Brain microvascular endothelial cell (primary cell): ENCODE measurements around the gene MGMT.

Source experiments
- DNase-seq: peaks from one replicate; pipeline ENCODE4 v3.0.0-alpha.2; 2020
- H3K27ac ChIP-seq: fragments of 250-450 bp; sonication (Bioruptor Pico); 2 replicates; pipeline ENCODE4 v1.5.1; 2020; ENCODE audit warnings: mild to moderate bottlenecking, moderate library complexity
- H3K27me3 ChIP-seq: fragments of 250-450 bp; sonication (Bioruptor Pico); replicated peaks from 2 replicates; pipeline ENCODE4 v1.5.1; 2020; ENCODE audit warnings: mild to moderate bottlenecking
- H3K36me3 ChIP-seq: fragments of 250-450 bp; sonication (Bioruptor Pico); replicated peaks from 2 replicates; pipeline ENCODE4 v1.5.1; 2020; ENCODE audit warnings: mild to moderate bottlenecking
- H3K4me3 ChIP-seq: 2 replicates; pipeline ENCODE4 v1.5.1; 2011; ENCODE audit warnings: low read depth, mild to moderate bottlenecking, control low read depth, low read length, moderate library complexity
- in situ Hi-C: cut with HindIII; loops from 2 replicates; pipeline ENCODE4 v1.10.0; 2017; ENCODE audit warnings: low sequenced_read_pairs, low pct_ligation_motif_present
- TF ChIP-seq, protein P1 (sequence below): IDR thresholded peaks from 2 replicates; pipeline ENCODE4 v1.5.1; 2011; ENCODE audit warnings: low read depth, mild to moderate bottlenecking, moderate library complexity, low read length, control low read depth, inconsistent platforms; ENCODE audit errors: missing control alignments

Gene MGMT

DNA sequence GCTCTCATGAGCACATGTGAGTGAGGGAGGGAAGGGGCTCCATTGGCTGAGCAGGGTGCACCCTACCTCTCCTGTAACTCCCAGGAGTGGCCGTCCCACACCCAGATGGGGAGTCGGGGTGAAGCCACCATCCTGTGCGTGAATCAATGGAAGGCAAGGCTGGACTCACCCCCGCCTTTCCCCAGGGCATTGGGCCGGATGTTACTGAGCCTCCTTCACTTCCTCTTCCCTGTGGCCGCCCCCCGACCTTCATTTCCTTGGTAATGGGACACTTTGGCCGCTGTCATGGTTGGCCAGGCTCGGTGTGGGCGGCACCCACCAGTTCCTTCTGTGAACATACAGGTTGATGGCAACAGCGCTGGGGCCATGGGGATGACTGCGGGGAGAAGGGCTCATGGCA lies 209.0 kb downstream of the MGMT start:
- H3K27me3 ChIP-seq, result no peaks in the 10 kb centered on the region
- H3K4me3 ChIP-seq, result no peak overlapping the region
- no peak for DNase-seq
- H3K36me3 ChIP-seq, result no peaks in the 10 kb centered on the region
- TF ChIP-seq, protein P1, sequence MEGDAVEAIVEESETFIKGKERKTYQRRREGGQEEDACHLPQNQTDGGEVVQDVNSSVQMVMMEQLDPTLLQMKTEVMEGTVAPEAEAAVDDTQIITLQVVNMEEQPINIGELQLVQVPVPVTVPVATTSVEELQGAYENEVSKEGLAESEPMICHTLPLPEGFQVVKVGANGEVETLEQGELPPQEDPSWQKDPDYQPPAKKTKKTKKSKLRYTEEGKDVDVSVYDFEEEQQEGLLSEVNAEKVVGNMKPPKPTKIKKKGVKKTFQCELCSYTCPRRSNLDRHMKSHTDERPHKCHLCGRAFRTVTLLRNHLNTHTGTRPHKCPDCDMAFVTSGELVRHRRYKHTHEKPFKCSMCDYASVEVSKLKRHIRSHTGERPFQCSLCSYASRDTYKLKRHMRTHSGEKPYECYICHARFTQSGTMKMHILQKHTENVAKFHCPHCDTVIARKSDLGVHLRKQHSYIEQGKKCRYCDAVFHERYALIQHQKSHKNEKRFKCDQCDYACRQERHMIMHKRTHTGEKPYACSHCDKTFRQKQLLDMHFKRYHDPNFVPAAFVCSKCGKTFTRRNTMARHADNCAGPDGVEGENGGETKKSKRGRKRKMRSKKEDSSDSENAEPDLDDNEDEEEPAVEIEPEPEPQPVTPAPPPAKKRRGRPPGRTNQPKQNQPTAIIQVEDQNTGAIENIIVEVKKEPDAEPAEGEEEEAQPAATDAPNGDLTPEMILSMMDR, result no peak
- in situ Hi-C loops, result no loop called here
- H3K27ac ChIP-seq, result no peak overlapping the region

DNA sequence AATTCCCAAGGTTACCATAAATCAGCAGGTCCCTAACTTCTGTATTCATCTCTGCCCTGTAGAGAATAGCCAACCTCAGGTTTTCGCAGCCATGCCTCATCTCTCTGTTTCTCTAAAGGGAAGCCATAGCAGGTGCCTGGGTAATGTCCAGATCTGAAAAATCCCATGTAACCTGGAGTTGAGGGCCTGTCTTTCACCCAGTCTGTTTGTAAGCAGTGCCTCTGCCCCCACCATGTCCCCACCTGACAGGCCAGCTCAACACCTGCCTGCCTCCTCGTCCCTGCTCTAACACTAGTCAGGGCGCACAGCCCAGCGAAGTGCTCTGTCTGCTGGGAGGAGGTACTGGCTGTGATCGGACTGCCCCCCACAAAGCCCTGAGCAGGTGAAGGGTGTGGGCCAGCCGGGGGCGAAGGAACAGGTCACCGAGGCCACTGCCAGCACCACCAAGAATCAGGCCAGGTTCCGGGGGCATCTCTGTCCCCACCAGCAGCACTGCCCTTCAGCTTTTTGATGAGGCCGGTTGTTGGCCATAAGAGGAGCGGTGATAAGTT lies 210.4 kb downstream of the MGMT start:
- in situ Hi-C loops, result no loop called here

DNA sequence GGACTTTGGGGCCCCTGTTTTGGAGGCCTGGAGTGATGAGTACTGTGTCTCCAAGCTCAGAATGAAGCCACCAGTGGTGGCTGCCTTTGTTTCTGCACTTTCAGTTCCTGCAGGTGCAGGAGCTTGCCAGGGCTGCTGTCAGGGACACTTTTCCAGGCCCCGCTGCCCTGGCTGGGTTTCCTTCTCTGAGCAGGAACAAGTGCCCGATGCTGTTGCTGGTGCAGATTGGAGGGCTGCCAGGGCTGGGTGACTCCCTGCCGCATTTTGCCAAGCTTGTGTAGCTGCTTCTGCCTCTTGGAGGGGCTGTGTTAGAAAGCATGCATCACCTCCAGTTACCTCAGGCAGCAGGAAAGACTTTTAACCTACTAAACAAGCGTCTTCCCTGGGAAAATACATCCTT lies 211.1 kb downstream of the MGMT start:
- in situ Hi-C loops, result no loop called here
- Histone ChIP-seq H3K27me3 (no peaks in the 10 kb centered on the region), H3K36me3 (no peaks in the 10 kb centered on the region), H3K27ac (no peak overlapping the region), H3K4me3 (no peak overlapping the region)
- no peak for DNase-seq
- TF ChIP-seq, protein P1, result no peak

More for the DNA sequence above, 210.4 kb downstream of the MGMT start:
- Histone ChIP-seq H3K27ac (no peak overlapping the region), H3K27me3 (no peaks in the 10 kb centered on the region), H3K36me3 (no peaks in the 10 kb centered on the region), H3K4me3 (no peak overlapping the region)
- TF ChIP-seq, protein P1, result no peak
- no peak for DNase-seq

DNA sequence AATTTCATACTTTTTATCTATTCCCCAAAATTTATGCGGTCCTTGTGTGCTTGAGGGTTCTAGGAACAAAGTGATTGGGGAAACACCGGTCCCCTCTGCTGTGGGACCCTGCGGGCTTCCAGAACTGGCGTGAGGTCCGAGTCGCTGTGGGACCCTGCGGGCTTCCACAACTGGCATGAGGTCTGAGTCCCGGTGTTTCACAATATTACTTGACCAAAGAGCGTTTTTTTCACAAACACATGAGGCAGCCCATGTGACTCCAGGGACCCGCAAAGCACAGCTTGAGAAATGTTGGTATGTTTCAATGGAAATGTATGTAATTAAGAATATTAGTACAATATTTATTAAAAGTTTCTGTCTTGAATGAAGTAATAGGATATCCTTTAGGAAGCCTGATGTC lies 212.2 kb downstream of the MGMT start:
- TF ChIP-seq, protein P1, result no peak
- in situ Hi-C loops, result no loop called here
- DNase-seq, result no peak
- H3K4me3 ChIP-seq, result no peak overlapping the region
- no peaks in the 10 kb centered on the region for H3K36me3 ChIP-seq
- no peaks in the 10 kb centered on the region for H3K27me3 ChIP-seq
- H3K27ac ChIP-seq, result no peak overlapping the region

DNA sequence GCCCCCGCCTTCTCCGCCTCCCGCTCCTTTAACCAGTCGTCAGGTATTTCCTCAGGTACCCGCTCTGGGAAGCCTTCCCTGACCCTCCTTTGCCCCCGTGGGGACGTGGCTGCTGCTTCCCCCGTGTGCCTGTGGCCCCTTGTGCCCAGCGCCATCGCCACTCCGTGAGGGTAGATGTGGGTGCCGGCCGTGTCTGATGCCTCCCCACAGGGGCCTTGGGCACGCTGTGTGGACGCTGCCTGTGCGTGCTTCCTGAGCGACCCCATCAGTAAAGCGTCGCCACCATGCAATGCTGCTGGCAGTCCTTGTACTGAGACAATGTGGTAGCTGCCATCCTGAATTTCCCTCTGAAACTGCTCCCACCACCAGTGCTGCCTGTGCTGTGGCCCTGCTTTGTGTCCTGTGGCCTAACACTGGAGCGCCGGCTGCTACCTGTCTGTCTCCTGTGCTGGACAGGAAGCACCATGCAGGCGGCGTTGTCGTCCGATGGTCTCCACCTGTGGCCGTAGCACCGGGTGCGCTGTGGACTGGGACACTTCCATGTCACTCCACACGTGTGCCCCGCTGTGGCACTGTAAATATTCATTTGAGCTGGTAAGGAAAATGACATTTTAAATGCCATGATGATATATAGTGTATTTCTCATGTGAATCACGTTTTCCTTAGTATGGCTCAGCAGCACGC lies 213.8 kb downstream of the MGMT start:
- in situ Hi-C loops, result no loop called here
- TF ChIP-seq, protein P1, result no peak

DNA sequence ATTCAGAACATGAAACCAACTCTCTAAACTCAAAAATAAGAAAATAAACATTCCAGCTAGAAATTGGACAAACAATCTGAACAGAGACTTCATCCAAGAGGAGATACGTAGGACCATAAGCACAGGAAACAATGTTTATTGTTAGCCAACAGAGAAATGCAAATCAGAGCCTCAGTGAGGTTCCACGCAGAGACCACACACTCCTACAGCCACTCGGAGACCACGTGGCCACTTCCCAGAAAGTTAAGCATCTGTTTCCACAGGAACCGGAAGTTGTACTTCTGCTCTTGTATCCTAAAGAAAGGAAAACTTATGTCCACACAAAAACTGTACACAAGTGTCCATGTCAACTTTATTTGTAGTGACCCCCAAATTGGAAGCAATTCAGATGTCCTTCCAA lies 214.8 kb downstream of the MGMT start:
- in situ Hi-C loops, result no loop called here
- TF ChIP-seq, protein P1, result no peak

More for the DNA sequence above, 213.8 kb downstream of the MGMT start:
- H3K27me3 ChIP-seq, result no peaks in the 10 kb centered on the region
- no peak overlapping the region for H3K27ac ChIP-seq
- no peak for DNase-seq
- H3K36me3 ChIP-seq, result no peaks in the 10 kb centered on the region
- H3K4me3 ChIP-seq, result no peak overlapping the region

More for the DNA sequence above, 214.8 kb downstream of the MGMT start:
- no peak for DNase-seq
- Histone ChIP-seq H3K27ac (no peak overlapping the region), H3K4me3 (no peak overlapping the region), H3K27me3 (no peaks in the 10 kb centered on the region), H3K36me3 (no peaks in the 10 kb centered on the region)
